ENCODE measurements around the gene TTLL11. TPM values are rescaled to one million over a fixed set of nuclear protein-coding genes. Genes with fewer than 3 reads are reported as not detected.

Gene TTLL11
- total RNA-seq, 1 donor, result 6.2 TPM

DNA sequence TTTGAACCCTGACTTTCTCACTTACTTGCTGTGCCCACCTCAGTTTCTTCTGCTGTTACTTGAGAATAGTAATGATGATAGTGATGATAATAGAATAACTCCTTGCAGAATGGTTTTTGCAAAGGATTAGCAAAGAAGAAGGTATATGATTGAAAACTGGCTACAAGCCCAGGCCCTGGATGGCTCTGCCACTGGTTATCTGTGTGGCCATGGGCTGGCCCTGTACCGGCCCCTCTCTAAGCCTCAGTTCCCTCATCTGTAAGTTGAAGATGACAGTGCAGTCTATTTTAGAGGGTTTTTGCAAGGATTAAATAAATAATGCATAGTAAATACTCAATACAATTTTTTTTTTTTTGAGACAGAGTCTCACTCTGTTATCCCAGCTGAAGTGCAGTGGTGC is 6.2 kb downstream of the TTLL11 start:
- Histone ChIP-seq H4K20me1 (ENCODE audit: insufficient read depth, low read length) (peaks cover 66% of the 10 kb centered on the region), H3K79me2 (ENCODE audit: insufficient read depth, low read length) (peaks cover 53% of the 10 kb centered on the region), H3K4me3 (ENCODE audit: insufficient read depth, low read length) (no peak overlapping the region), H3K9me3 (ENCODE audit: low read depth, low read length) (no peaks in the 10 kb centered on the region), H3K4me1 (ENCODE audit: insufficient read depth, low read length) (peaks cover 25% of the 10 kb centered on the region), H3K27me3 (ENCODE audit: insufficient read depth, low read length) (no peaks in the 10 kb centered on the region), H2AFZ (ENCODE audit: low read length) (no peak overlapping the region), H3K4me2 (ENCODE audit: insufficient read depth, low read length) (no peak overlapping the region), H3K36me3 (ENCODE audit: insufficient read depth, low read length) (no peaks in the 10 kb centered on the region), H3K27ac (ENCODE audit: low read depth, low read length) (no peak overlapping the region)
- no peak for TF ChIP-seq CTCF (IDR thresholded peaks at IDR 0.05; ENCODE audit: extremely low read depth, low read depth, low read length)
- no peak for DNase-seq (ENCODE audit: insufficient read length, low spot score, missing footprints)

GRCh38 chr9:122085260-122085659 is 7.8 kb downstream of the TTLL11 start:
- no peak overlapping the region for H3K4me2 ChIP-seq (ENCODE audit: insufficient read depth, low read length)
- no peak for DNase-seq (ENCODE audit: insufficient read length, low spot score, missing footprints)
- peaks cover 19% of the 10 kb centered on the region for H3K4me1 ChIP-seq (ENCODE audit: insufficient read depth, low read length)
- no peaks in the 10 kb centered on the region for H3K9me3 ChIP-seq (ENCODE audit: low read depth, low read length)
- H3K4me3 ChIP-seq (ENCODE audit: insufficient read depth, low read length), result no peak overlapping the region
- TF ChIP-seq CTCF (IDR thresholded peaks at IDR 0.05; ENCODE audit: extremely low read depth, low read depth, low read length), result no peak
- peaks cover 43% of the 10 kb centered on the region for H3K79me2 ChIP-seq (ENCODE audit: insufficient read depth, low read length)
- peaks cover 50% of the 10 kb centered on the region for H4K20me1 ChIP-seq (ENCODE audit: insufficient read depth, low read length)
- no peaks in the 10 kb centered on the region for H3K27me3 ChIP-seq (ENCODE audit: insufficient read depth, low read length)
- H3K36me3 ChIP-seq (ENCODE audit: insufficient read depth, low read length), result no peaks in the 10 kb centered on the region
- H3K27ac ChIP-seq (ENCODE audit: low read depth, low read length), result no peak overlapping the region
- H2AFZ ChIP-seq (ENCODE audit: low read length), result no peak overlapping the region

DNA sequence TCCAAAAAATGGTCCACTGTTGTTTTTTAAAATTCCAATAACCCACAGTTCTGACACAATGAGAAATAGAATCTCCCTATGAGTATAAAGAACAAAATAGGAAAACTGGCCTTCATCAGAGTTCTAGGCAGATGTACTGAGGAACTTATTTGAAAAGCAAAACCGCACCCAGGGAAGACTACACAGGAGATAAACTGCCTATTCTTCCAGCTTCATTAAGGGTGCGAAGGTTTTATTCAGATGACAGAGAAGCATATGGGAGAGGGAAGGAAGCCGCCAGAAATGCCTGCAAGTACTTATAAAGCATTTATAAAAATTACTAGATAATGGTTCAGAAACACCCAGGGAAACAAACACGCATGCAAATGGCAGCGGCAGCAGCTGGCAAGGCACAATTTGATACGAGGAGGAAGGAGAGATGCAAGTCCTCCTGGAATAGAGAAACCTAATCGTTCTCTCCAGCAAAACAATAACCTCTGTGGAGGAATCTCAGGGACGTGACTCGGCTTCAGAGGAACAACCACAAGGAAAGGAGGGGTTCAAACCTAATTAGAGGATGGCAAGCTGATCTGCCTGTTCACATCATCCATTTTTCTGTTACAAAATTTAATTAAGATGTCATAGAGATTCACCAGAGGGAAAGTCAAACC is 9.0 kb downstream of the TTLL11 start:
- no peak for TF ChIP-seq CTCF (IDR thresholded peaks at IDR 0.05; ENCODE audit: extremely low read depth, low read depth, low read length)
- no peak overlapping the region for H3K27ac ChIP-seq (ENCODE audit: low read depth, low read length)
- H3K36me3 ChIP-seq (ENCODE audit: insufficient read depth, low read length), result no peaks in the 10 kb centered on the region
- peak overlapping the region; percentile 59 for H3K4me2 ChIP-seq (ENCODE audit: insufficient read depth, low read length)
- peaks cover 36% of the 10 kb centered on the region for H3K79me2 ChIP-seq (ENCODE audit: insufficient read depth, low read length)
- H3K9me3 ChIP-seq (ENCODE audit: low read depth, low read length), result no peaks in the 10 kb centered on the region
- DNase-seq (ENCODE audit: insufficient read length, low spot score, missing footprints), result no peak
- peak overlapping the region; percentile 44 for H2AFZ ChIP-seq (ENCODE audit: low read length)
- H4K20me1 ChIP-seq (ENCODE audit: insufficient read depth, low read length), result peaks cover 45% of the 10 kb centered on the region
- peaks cover 19% of the 10 kb centered on the region for H3K4me1 ChIP-seq (ENCODE audit: insufficient read depth, low read length)
- peak overlapping the region; percentile 12 for H3K4me3 ChIP-seq (ENCODE audit: insufficient read depth, low read length)
- H3K27me3 ChIP-seq (ENCODE audit: insufficient read depth, low read length), result no peaks in the 10 kb centered on the region

DNA sequence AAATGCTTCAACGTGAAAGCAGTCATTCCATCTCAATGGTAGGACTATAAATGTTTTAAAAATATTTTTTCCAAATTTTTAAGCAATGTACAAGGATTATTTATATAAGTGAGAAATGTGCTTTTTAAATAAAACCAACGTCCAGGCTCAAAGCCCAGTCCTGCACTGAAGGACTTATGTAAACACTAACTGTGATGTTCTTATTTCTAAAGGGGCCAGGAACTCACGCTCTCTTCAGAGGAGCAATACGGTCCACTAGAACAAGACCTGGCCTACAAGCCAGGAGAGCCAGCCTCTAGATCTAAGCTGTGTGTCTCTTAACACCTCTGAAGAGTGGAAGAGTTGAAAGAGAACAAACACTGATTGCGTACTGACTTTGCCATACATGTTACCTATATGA is 12.1 kb downstream of the TTLL11 start:
- no peaks in the 10 kb centered on the region for H3K9me3 ChIP-seq (ENCODE audit: low read depth, low read length)
- no peak for DNase-seq (ENCODE audit: insufficient read length, low spot score, missing footprints)
- H3K27ac ChIP-seq (ENCODE audit: low read depth, low read length), result no peak overlapping the region
- TF ChIP-seq CTCF (IDR thresholded peaks at IDR 0.05; ENCODE audit: extremely low read depth, low read depth, low read length), result no peak
- H3K36me3 ChIP-seq (ENCODE audit: insufficient read depth, low read length), result no peaks in the 10 kb centered on the region
- no peak overlapping the region for H3K4me2 ChIP-seq (ENCODE audit: insufficient read depth, low read length)
- peaks cover 27% of the 10 kb centered on the region for H3K79me2 ChIP-seq (ENCODE audit: insufficient read depth, low read length)
- H4K20me1 ChIP-seq (ENCODE audit: insufficient read depth, low read length), result peaks cover 23% of the 10 kb centered on the region
- no peaks in the 10 kb centered on the region for H3K27me3 ChIP-seq (ENCODE audit: insufficient read depth, low read length)
- H3K4me3 ChIP-seq (ENCODE audit: insufficient read depth, low read length), result no peak overlapping the region
- peaks cover 8% of the 10 kb centered on the region for H3K4me1 ChIP-seq (ENCODE audit: insufficient read depth, low read length)
- no peak overlapping the region for H2AFZ ChIP-seq (ENCODE audit: low read length)
